SK-N-SH (cell line): ENCODE data around the gene RPEL1.

ENCODE experiments used
- EP300 ChIP-seq, 2 experiments: IDR thresholded peaks; 2 replicates each; pipeline versions ENCODE4 v1.4.0 to v1.6.1; 2012; ENCODE audit warnings: borderline replicate concordance in 1 of 2, low read depth in 1 of 2, low read length in 1 of 2
- RAD21 ChIP-seq: IDR thresholded peaks from 2 replicates; pipeline ENCODE4 v1.6.1; 2012; ENCODE audit warnings: mild to moderate bottlenecking, low read length
- TF ChIP-seq, protein P1 (sequence below): IDR thresholded peaks from 2 replicates; pipeline ENCODE4 v1.4.0; 2012; ENCODE audit warnings: low read depth, borderline replicate concordance
- TF ChIP-seq, protein P2 (sequence below): fragments of 200-600 bp; sonication (generic); IDR thresholded peaks from 2 replicates; pipeline ENCODE4 v1.6.1; 2017; ENCODE audit warnings: antibody characterized with exemption, mild to moderate bottlenecking, moderate library complexity

GRCh38 chr10:103291588-103291987 is 45.9 kb downstream of the RPEL1 start:
- TF ChIP-seq RAD21 (no peak), EP300 (IDR thresholded peaks at IDR 0.05; ENCODE audit: borderline replicate concordance in 1 of 2, low read depth in 1 of 2, low read length in 1 of 2) (no peak)
- TF ChIP-seq, protein P1, sequence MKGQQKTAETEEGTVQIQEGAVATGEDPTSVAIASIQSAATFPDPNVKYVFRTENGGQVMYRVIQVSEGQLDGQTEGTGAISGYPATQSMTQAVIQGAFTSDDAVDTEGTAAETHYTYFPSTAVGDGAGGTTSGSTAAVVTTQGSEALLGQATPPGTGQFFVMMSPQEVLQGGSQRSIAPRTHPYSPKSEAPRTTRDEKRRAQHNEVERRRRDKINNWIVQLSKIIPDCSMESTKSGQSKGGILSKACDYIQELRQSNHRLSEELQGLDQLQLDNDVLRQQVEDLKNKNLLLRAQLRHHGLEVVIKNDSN: no peak
- TF ChIP-seq, protein P2, sequence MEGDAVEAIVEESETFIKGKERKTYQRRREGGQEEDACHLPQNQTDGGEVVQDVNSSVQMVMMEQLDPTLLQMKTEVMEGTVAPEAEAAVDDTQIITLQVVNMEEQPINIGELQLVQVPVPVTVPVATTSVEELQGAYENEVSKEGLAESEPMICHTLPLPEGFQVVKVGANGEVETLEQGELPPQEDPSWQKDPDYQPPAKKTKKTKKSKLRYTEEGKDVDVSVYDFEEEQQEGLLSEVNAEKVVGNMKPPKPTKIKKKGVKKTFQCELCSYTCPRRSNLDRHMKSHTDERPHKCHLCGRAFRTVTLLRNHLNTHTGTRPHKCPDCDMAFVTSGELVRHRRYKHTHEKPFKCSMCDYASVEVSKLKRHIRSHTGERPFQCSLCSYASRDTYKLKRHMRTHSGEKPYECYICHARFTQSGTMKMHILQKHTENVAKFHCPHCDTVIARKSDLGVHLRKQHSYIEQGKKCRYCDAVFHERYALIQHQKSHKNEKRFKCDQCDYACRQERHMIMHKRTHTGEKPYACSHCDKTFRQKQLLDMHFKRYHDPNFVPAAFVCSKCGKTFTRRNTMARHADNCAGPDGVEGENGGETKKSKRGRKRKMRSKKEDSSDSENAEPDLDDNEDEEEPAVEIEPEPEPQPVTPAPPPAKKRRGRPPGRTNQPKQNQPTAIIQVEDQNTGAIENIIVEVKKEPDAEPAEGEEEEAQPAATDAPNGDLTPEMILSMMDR: no peak
